Measurements from ENCODE around the gene SPATA13.

The SPATA13 gene

GRCh38 chr13:24153979-24154701 is 6.4 kb upstream of the SPATA13 start:
- Histone ChIP-seq H3K4me2 (ENCODE audit: low read length) (no peak overlapping the region), H3K27me3 (ENCODE audit: control insufficient read depth, insufficient read depth, low read length) (no peaks in the 10 kb centered on the region), H3K9me3 (replicated peaks; ENCODE audit: low read length) (no peaks in the 10 kb centered on the region), H3K4me1 (ENCODE audit: control insufficient read depth, insufficient read depth, low read length) (peaks cover 11% of the 10 kb centered on the region), H3K9ac (ENCODE audit: low read depth, low read length) (no peak overlapping the region), H3K36me3 (ENCODE audit: insufficient read depth, low read length) (no peaks in the 10 kb centered on the region), H3K4me3 (ENCODE audit: low read length) (no peak overlapping the region)

- Histone ChIP-seq H3K4me1 (ENCODE audit: control insufficient read depth, insufficient read depth, low read length) (peaks cover 16% of the 10 kb centered on the region), H3K36me3 (ENCODE audit: insufficient read depth, low read length) (no peaks in the 10 kb centered on the region), H3K4me2 (ENCODE audit: low read length) (no peak overlapping the region), H3K4me3 (ENCODE audit: low read length) (no peak overlapping the region), H3K9ac (ENCODE audit: low read depth, low read length) (no peak overlapping the region), H3K27me3 (ENCODE audit: control insufficient read depth, insufficient read depth, low read length) (peaks cover 4% of the 10 kb centered on the region), H3K9me3 (replicated peaks; ENCODE audit: low read length) (no peaks in the 10 kb centered on the region)
Measured at GRCh38 chr13:24159357-24159756, 1.2 kb upstream of the SPATA13 start.

- no peaks in the 10 kb centered on the region for H3K36me3 ChIP-seq (ENCODE audit: insufficient read depth, low read length)
- H3K4me2 ChIP-seq (ENCODE audit: low read length), result peak overlapping the region; percentile 97
- peaks cover 4% of the 10 kb centered on the region for H3K27me3 ChIP-seq (ENCODE audit: control insufficient read depth, insufficient read depth, low read length)
- peak overlapping the region; percentile 77 for H3K9ac ChIP-seq (ENCODE audit: low read depth, low read length)
- peaks cover 27% of the 10 kb centered on the region for H3K4me1 ChIP-seq (ENCODE audit: control insufficient read depth, insufficient read depth, low read length)
- H3K4me3 ChIP-seq (ENCODE audit: low read length), result peak overlapping the region; percentile 82
- H3K9me3 ChIP-seq (replicated peaks; ENCODE audit: low read length), result no peaks in the 10 kb centered on the region
Measured at GRCh38 chr13:24161010-24161775, 673 bp downstream of the SPATA13 start.

GRCh38 chr13:24161980-24162525 is 1.5 kb downstream of the SPATA13 start:
- H3K27me3 ChIP-seq (ENCODE audit: control insufficient read depth, insufficient read depth, low read length), result peaks cover 4% of the 10 kb centered on the region
- no peak overlapping the region for H3K9ac ChIP-seq (ENCODE audit: low read depth, low read length)
- H3K9me3 ChIP-seq (replicated peaks; ENCODE audit: low read length), result no peaks in the 10 kb centered on the region
- H3K4me1 ChIP-seq (ENCODE audit: control insufficient read depth, insufficient read depth, low read length), result peaks cover 27% of the 10 kb centered on the region
- H3K4me3 ChIP-seq (ENCODE audit: low read length), result peak overlapping the region; percentile 82
- H3K36me3 ChIP-seq (ENCODE audit: insufficient read depth, low read length), result no peaks in the 10 kb centered on the region
- H3K4me2 ChIP-seq (ENCODE audit: low read length), result peak overlapping the region; percentile 97

DNA sequence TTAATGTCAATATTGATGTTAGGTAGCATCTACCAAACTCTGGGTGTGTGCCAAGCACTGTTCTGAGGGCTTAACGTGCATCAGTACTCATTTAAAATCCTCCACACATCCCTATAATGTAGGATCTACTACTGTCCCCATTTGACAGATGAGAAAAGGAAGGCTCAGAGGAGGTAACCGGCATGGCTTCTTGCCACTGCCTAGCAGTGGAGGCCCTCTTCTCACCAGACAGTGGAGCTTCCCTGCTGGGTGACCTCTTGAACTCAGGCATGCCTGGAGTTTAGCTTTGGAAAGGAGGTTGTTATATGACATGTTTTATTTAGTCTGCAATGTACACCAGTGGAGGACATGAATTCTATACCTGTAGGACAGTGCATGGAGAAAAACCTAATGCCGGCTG is 2.1 kb downstream of the SPATA13 start:
- Histone ChIP-seq H3K4me2 (ENCODE audit: low read length) (no peak overlapping the region), H3K36me3 (ENCODE audit: insufficient read depth, low read length) (no peaks in the 10 kb centered on the region), H3K27me3 (ENCODE audit: control insufficient read depth, insufficient read depth, low read length) (peaks cover 4% of the 10 kb centered on the region), H3K4me3 (ENCODE audit: low read length) (no peak overlapping the region), H3K9ac (ENCODE audit: low read depth, low read length) (no peak overlapping the region), H3K9me3 (replicated peaks; ENCODE audit: low read length) (no peaks in the 10 kb centered on the region), H3K4me1 (ENCODE audit: control insufficient read depth, insufficient read depth, low read length) (peaks cover 27% of the 10 kb centered on the region)

DNA sequence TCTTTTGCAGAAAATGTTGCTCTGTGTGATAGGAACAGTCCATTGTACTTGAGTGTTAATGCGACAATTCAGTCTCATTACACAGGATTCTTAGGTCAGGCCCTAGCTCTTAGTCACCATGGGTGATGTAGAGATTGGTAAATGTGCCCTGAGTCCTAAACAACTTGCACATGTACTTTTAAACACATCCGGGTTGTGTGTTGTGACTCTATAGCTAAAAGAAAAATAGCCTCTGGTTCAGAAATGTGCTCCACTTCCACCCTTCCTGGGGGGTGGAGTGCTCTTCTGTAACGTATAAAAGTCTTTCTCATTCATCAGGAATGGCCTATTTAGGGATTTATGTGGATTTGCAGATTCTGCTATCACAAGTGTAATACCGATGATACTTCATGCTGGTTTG is 5.2 kb downstream of the SPATA13 start:
- Histone ChIP-seq H3K4me3 (ENCODE audit: low read length) (no peak overlapping the region), H3K9me3 (replicated peaks; ENCODE audit: low read length) (no peaks in the 10 kb centered on the region), H3K36me3 (ENCODE audit: insufficient read depth, low read length) (no peaks in the 10 kb centered on the region), H3K27me3 (ENCODE audit: control insufficient read depth, insufficient read depth, low read length) (peaks cover 4% of the 10 kb centered on the region), H3K4me1 (ENCODE audit: control insufficient read depth, insufficient read depth, low read length) (peaks cover 19% of the 10 kb centered on the region), H3K9ac (ENCODE audit: low read depth, low read length) (no peak overlapping the region), H3K4me2 (ENCODE audit: low read length) (no peak overlapping the region)

GRCh38 chr13:24166561-24166960 is 6.0 kb downstream of the SPATA13 start:
- H3K9me3 ChIP-seq (replicated peaks; ENCODE audit: low read length), result no peaks in the 10 kb centered on the region
- no peaks in the 10 kb centered on the region for H3K36me3 ChIP-seq (ENCODE audit: insufficient read depth, low read length)
- no peaks in the 10 kb centered on the region for H3K27me3 ChIP-seq (ENCODE audit: control insufficient read depth, insufficient read depth, low read length)
- no peak overlapping the region for H3K4me3 ChIP-seq (ENCODE audit: low read length)
- H3K9ac ChIP-seq (ENCODE audit: low read depth, low read length), result no peak overlapping the region
- H3K4me2 ChIP-seq (ENCODE audit: low read length), result no peak overlapping the region
- peaks cover 18% of the 10 kb centered on the region for H3K4me1 ChIP-seq (ENCODE audit: control insufficient read depth, insufficient read depth, low read length)

GRCh38 chr13:24167666-24168391 is 7.3 kb downstream of the SPATA13 start:
- peaks cover 14% of the 10 kb centered on the region for H3K4me1 ChIP-seq (ENCODE audit: control insufficient read depth, insufficient read depth, low read length)
- no peak overlapping the region for H3K4me2 ChIP-seq (ENCODE audit: low read length)
- H3K9ac ChIP-seq (ENCODE audit: low read depth, low read length), result no peak overlapping the region
- no peaks in the 10 kb centered on the region for H3K36me3 ChIP-seq (ENCODE audit: insufficient read depth, low read length)
- no peak overlapping the region for H3K4me3 ChIP-seq (ENCODE audit: low read length)
- no peaks in the 10 kb centered on the region for H3K9me3 ChIP-seq (replicated peaks; ENCODE audit: low read length)
- no peaks in the 10 kb centered on the region for H3K27me3 ChIP-seq (ENCODE audit: control insufficient read depth, insufficient read depth, low read length)

DNA sequence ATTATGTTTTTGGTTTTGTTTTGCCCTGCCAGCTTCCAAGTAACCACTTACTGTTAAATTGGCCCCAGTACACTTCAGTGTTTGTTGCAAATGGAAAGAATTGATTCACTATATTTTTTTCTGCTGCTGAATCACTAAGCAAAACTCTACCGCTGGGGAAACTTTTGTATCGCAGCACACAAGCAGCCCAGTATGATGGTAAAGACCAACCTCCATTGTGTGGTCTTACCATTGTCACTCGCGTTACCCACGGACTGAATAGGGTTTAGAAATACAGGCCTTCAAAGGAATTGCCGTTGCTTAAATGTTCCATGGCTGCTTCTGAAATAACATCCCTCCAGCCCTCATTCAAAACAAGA is 7.9 kb downstream of the SPATA13 start:
- H3K4me1 ChIP-seq (ENCODE audit: control insufficient read depth, insufficient read depth, low read length), result peaks cover 14% of the 10 kb centered on the region
- no peak overlapping the region for H3K9ac ChIP-seq (ENCODE audit: low read depth, low read length)
- no peak overlapping the region for H3K4me2 ChIP-seq (ENCODE audit: low read length)
- no peak overlapping the region for H3K4me3 ChIP-seq (ENCODE audit: low read length)
- no peaks in the 10 kb centered on the region for H3K9me3 ChIP-seq (replicated peaks; ENCODE audit: low read length)
- no peaks in the 10 kb centered on the region for H3K36me3 ChIP-seq (ENCODE audit: insufficient read depth, low read length)
- H3K27me3 ChIP-seq (ENCODE audit: control insufficient read depth, insufficient read depth, low read length), result no peaks in the 10 kb centered on the region

DNA sequence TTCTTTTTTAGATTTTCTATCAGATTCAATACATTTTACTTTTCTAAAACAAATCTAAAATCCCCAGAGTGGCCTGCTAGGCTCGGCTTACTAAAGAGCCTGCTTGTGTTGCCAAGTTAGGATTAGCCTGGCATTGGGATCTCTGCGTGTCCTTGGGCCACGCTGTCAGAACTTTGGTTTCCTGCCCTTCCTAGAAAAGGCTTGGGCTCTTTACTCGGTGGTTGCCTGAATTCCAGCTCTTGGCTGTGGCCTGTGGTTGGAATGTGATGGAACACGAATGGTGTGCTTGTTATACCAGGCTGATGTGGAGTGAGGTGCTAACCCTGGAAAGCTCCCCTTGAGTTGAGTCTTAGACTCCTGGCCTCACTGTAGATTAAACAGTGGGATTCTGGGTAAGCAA is 8.5 kb downstream of the SPATA13 start:
- H3K4me2 ChIP-seq (ENCODE audit: low read length), result no peak overlapping the region
- H3K36me3 ChIP-seq (ENCODE audit: insufficient read depth, low read length), result no peaks in the 10 kb centered on the region
- H3K9me3 ChIP-seq (replicated peaks; ENCODE audit: low read length), result no peaks in the 10 kb centered on the region
- H3K4me1 ChIP-seq (ENCODE audit: control insufficient read depth, insufficient read depth, low read length), result peaks cover 14% of the 10 kb centered on the region
- no peaks in the 10 kb centered on the region for H3K27me3 ChIP-seq (ENCODE audit: control insufficient read depth, insufficient read depth, low read length)
- no peak overlapping the region for H3K9ac ChIP-seq (ENCODE audit: low read depth, low read length)
- H3K4me3 ChIP-seq (ENCODE audit: low read length), result no peak overlapping the region

GRCh38 chr13:24172071-24172470 is 11.6 kb downstream of the SPATA13 start:
- no peaks in the 10 kb centered on the region for H3K9me3 ChIP-seq (replicated peaks; ENCODE audit: low read length)
- H3K36me3 ChIP-seq (ENCODE audit: insufficient read depth, low read length), result no peaks in the 10 kb centered on the region
- no peaks in the 10 kb centered on the region for H3K27me3 ChIP-seq (ENCODE audit: control insufficient read depth, insufficient read depth, low read length)
- no peak overlapping the region for H3K9ac ChIP-seq (ENCODE audit: low read depth, low read length)
- no peak overlapping the region for H3K4me2 ChIP-seq (ENCODE audit: low read length)
- H3K4me3 ChIP-seq (ENCODE audit: low read length), result no peak overlapping the region
- peaks cover 4% of the 10 kb centered on the region for H3K4me1 ChIP-seq (ENCODE audit: control insufficient read depth, insufficient read depth, low read length)
